GM19025 (cell line): Measurements from ENCODE around the gene SPRR3.
A peak's percentile ranks its signal among the peaks of the same experiment; 100 is the strongest.

ENCODE experiments used
- ATAC-seq: cut with Tn5 transposase; IDR thresholded peaks from one replicate; pipeline ENCODE4 v1.9.1; 2021; ENCODE audit warnings: mild to moderate bottlenecking, low read depth, moderate library complexity; ENCODE audit not compliant: unreplicated experiment

SPRR3 gene, protein sequence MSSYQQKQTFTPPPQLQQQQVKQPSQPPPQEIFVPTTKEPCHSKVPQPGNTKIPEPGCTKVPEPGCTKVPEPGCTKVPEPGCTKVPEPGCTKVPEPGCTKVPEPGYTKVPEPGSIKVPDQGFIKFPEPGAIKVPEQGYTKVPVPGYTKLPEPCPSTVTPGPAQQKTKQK

DNA sequence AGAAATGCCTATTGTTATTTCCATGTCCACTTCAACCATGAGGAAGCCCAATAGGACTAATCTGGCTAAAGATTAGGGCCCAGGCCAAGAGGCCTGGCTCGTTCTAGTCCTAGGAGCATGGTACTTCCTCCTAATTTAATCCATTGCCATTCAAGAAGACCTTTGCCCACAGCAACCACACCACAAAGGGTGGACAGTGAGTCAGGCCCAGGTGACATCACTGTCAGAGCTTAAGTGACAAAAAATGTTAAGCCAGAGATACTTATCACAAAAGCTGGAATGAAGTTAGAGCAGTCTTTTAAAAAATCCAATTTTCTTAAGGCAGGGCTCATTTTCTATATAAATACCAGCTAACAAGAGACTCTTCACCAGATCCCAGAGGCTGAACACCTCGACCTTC is at the start of gene SPRR3:
Gene SPRR3, plus strand, starts transcription at position 368 of the 400 bp plus-strand sequence. CDS start 1,272 bp downstream, outside the sequence.
- ATAC-seq = no peak

DNA sequence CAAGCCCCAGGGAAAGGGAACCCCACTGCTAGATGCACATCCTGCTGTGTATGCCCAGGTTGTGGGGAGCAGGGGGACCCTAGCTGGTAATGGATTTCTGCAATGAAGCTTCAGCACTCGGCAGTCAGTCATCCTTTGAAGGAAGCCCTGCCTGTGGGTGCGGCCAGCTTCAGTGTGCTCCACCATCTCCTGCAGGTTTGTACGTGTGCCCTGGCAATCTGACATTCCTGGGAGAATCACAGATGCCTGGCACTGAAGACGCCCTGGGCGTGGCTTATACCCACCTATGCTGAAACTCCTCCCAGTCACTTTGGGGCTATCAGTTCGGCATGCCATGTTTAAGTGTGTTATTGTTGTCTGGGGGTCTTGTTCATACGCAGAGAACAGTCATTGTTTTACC is 47.8 kb upstream of the SPRR3 start:
- no peak for ATAC-seq

DNA sequence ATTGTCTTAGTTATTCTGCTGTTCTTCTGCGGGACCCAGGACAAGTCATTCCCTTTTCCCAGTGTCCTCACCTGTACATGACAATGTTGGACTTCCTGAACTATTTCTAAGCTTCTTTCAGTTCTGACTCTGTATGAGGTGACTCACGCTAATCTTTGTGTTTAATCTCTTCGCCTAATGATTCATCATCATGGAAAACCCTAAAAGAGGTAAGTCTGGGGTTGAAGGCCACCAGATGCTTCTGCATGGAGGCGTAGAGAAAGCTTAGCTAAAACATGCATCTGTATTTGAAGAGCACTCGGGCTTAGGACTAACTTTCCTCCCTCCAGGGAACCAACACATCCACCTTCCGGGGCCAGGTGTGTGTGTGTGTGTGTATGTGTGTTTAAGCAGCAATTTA is 47.1 kb upstream of the SPRR3 start:
- no peak for ATAC-seq

DNA sequence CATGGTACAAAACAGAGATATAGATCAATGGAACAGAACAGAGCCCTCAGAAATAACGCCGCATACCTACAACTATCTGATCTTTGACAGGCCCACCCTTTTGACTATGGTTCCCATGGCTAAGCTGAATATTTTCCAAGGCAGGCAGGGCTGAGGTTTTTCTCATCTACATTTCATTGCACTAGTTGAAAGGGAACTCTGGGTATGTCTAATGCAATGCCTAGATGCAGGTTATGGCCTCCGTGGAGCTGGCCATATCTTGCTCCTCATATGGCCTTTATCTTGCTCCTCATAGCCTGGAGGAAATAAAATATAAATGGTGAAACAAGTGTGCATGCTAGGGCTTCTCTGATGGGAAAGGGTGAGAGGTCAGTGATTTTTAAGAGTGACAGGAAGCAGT is 44.0 kb upstream of the SPRR3 start:
- no peak for ATAC-seq

DNA sequence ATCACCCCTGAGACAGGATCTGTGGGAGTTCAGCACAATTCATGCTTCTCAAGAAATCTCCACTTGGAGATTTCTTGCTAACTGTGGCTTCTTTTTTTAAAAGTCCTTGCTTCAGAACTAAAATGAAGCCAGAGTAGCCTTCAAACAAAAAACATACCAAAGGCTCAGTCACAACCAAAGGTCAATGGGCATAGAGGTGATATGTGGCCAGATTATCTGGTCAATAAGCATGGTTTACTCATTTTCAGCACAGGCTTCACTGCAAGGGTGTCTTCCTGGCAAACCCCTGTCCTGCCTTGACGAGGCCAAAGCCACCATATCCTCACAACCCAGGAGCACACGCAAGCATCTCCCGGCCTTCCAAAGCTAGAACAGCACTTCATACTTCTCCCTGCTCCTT is 42.3 kb upstream of the SPRR3 start:
- ATAC-seq = no peak

DNA sequence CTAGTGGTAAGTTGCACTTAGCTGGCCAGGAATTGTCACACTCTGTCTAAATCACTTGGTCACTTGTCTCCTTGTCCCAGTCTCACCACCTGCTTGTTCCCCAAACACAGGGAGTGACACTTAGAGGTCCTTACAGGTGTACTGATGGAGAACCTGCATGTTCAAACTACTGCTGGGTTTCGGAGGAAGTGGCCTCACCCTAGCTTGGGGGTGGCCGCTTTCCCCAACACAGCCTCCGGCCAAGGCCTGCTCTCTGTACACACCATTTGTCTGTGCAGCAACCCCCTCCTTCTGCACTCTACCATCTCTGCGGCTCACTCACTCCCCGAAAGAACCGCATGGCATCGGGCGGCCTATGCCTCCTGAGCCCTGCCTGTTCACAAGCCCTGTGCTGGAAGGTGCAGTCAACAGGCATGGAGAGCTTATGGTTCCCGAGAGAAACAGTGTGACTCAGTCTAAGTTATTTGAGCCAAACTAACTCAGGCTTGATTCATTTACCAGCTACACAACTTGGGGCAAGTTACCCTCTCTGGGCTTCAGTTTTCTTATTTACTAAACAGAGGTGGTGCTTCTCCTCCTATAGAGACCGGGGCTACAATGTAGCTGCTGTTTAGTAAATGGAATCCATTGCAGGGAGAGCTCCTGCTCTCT is 41.6 kb upstream of the SPRR3 start:
- ATAC-seq = no peak

DNA sequence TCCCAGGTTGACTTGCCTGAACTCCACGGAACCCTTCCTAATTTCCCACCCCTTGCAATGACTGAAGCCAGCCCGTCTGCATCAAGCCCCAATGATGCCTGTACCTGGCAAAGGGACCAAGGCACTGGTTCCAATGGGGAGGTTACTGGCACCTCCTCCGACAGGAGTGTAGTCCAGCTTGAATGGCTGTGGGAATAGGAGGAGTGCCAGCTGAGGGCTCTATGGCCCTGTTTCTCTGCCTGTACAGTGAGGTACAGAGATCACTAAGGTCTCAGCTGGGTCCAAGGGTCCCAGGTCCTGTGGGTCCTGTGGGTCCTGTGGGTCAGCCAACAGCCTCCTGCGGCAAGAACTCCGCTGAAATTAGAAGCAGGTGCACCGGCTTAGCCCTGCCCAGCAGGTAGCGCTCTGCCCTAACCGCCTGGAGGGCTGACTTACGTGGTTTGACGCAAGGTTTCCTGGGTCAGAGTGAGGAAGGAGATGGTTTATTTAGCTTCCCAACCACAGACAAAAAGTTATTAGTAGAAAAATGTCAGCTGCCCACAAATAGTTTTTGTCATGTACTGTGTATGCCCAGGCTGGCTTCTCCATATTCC is 41.0 kb upstream of the SPRR3 start:
- ATAC-seq = no peak

DNA sequence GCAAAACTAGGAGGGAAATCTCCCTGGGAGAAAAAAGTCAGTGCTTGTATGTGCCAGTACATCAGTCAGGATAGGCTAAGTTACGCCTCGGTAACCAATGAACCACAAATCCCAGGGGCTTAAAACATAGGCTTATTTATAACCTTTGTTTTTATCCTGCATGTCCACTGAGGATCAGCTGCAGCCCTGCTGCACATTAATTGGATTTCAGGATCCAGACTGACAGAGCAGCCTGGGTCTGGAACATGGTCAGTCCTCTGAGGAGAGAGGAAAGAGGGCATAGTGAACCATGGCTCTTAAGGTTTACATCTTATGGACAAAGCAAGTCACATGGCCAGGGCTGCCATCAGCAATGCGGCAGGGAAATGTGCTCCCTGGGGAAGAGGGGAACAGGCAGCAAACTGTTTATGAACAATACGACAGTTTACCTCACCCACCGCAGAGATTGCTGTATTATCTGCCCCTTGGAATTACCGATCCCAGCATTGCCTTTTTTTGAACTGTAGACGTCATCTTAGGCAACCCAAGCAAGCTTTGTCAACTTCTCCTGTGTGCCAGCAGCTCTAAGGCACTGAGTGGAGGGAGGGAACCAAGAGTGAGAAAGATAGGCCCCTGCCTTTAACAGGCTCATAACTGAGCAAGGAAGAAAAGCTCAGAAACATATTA is 40.2 kb upstream of the SPRR3 start:
- no peak for ATAC-seq

DNA sequence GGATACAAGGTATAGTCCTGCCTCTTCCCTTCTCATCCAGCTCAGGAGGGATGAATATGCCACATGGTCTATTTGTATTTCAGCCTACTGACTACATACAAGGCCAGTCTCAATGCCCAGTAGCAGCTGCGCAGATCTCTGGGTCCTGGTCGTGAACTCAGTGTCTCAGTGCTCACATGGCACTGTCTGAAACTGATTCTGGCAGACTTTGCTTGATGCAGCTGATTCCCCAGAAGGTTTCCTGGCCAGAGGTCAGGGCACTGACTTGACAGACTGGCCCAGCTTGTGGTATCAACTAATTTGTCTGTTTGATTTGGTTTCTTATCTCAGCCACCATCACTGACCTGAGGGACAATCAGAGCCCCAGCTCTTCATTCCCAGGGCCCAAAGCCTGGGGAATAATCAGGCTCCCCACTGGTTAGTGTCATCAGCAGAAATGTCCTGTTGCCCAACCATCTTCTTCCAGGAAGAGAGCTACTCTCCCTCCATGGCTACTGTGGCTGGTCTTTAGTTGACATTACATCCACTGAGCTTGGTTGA is 38.6 kb upstream of the SPRR3 start:
- ATAC-seq = no peak

DNA sequence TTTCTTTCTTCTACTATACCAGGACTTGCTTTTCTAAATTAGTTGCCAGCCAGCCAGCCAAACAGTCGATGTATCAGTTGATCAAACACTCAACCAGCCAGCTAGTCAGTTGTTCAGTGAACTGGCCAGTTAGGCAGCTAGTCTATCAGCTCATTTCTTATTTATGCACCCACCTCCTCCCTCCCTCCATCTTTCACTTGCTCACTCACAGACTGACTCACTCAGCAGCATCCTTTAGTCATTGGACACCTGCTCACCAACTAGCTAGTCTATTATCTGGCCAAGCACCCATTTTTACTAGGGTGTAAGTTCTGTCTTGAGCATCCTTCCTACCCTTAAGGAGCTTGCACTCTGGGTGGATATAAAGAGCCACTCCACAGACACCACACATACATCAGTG is 37.0 kb upstream of the SPRR3 start:
- ATAC-seq = no peak

DNA sequence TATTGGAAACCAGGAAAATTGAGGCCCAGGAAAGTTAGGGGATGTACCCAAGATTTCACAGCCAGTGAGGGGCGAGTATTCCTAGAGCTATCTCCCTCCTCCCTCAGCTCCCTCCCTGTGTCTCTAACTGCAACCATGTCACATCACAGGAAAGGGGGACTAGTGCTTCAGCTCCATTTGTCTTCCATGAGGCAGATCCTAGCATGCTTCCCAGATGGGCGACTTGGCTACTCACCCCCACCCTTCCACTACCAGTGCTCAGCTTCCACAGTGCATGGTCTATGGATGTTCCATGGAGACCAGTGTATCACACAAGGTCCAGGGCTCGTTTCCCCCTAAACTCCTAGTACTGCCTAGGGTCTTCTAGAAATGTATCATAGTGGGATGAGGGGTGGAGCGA is 35.7 kb upstream of the SPRR3 start:
- ATAC-seq = no peak

DNA sequence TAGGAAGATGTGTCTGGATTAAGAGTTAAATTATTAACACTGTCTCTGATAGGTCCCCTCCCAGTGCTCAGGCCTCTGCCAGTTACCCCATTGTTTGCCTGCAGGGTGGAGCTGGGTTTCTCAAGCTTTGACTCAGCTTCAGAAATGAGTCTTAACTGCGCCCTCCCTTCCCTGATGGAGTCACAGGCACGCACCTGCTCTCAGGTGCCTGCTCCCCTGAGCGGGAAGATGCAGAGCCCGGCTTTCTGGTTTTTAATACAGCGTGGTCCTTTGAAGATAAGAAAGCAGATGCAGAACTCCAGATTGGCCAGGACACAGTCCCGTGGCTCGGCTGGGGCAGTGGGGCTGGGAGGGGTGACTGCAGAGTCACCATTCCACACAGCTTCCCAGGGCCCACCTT is 34.3 kb upstream of the SPRR3 start:
- ATAC-seq = no peak

DNA sequence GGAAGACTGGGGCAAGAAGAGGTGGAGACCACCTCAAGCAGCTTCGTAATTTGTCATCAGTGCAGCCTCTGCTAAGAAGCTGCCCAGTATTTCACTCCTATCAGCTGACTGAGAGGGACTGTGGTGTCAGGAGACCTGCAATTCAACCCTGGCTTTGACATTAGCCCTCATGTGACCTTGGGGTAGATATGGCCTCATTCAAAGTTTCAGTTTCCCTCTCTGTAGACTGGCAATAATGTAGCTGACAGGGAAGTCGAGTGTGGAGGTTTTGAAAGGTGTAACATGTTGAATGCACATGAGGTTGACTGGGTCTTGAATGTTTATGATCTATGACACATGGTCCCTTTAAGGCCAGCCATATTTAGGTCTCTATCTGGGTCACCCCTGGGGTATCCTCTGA is 33.3 kb upstream of the SPRR3 start:
- peak; percentile 94 for ATAC-seq

DNA sequence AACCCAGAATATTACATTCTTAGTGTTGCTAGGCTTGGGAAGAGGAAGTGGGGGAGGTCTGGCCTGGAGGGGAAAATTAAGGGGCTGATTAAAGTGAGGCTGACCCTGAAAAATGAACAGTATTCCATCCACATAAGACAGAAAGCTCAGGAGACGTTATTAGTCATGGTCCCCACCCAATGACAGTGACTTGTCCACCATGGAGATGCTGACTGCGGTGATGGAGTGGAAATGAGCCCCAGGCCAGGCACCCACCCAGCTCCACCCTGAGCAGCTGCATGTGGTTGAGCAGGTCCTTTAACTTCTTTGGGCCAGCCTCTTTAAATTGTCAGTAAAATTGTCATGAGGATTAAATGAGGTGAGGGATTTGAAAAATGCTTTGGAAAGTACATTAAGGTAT is 32.5 kb upstream of the SPRR3 start:
- ATAC-seq = no peak

DNA sequence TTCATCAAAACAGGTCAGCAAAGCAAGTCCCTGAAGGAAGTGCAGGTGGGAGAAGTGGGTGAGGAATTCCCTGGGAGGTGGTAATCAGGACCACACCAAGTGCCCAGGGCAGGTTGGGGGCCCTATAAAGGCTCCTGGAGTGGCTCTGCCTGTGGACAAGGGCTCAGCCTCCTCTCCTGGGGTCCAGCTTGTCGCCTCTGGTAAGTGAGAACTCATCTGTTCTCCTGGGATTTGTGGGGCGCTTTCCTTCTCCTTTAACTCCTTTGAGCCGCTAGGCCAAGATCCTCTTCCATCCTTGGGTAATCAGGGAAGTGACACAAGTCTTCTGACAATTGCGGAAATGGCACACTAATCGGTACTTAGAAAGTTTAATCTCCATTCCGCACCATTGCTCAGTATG is 31.1 kb upstream of the SPRR3 start, which contains the start of gene SPRR4:
Gene SPRR4, plus strand, starts transcription at position 154 of the 400 bp plus-strand sequence. CDS start 1,243 bp downstream, outside the sequence.
- no peak for ATAC-seq

DNA sequence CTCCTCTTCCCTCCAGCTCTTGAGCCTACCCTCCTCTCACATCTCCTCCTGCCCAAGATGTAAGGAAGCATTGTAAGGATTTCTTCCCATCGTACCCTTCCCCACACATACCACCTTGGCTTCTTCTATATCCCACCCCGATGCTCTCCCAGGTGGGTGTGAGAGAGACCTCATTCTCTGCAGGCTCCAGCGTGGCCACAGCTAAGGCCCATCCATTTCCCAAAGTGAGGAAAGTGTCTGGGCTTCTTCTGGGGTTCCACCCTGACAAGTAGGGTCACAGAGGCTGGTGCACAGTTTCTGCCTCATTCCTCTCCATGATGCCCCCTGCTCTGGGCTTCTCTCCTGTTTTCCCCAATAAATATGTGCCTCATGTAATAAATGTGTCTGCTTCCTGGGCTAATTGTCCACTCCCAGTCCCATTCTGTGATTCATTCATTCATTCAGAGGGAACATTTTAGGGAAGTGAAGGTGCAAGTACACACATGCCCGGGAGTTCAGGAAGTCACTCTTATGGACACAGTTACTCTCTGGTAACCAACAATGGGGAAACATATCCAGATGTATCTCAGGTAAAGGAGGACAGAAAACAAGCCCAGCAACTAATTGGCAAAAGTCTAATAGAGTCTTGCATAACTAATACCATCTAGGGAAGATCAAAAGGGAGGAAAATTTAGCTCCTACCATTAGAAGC is 29.2 kb upstream of the SPRR3 start:
- no peak for ATAC-seq

DNA sequence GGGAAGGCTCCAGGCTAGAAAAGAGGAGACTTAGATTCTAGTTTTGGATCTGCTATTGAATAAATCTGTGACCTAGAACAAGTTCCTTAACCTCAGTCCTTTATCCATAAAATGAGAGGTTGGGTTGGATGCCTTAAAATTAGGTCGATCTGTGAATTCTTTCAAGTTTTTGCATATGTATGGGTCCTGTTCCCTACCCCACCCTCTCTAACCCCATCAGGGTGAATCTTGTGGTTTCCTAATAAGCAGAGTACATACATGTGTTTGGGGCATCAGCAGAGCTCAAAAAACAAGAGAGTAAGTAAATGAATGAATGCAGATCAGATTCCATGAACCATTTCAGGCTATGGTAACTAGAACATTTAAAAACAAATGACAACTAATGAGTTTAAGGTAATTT is 24.9 kb upstream of the SPRR3 start:
- no peak for ATAC-seq

DNA sequence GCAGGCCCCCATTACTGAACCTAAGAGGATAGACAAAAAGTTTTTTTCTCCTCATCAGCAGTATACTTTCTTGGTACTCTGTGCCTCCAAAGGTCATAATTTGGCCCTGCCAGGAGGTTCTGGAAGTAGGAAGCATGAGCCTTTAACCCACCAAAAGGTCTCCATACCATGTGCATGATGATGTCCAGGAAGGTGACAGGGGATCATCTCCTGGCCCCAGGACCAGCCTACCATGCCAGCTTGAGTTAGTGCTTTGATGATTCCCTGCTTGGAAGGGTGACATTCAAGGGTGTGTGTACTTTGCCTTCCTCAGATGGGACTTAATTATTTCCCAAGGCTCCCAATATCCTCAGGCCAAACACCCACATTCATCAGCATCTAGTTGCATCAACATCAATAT is 23.9 kb upstream of the SPRR3 start:
- ATAC-seq = no peak

DNA sequence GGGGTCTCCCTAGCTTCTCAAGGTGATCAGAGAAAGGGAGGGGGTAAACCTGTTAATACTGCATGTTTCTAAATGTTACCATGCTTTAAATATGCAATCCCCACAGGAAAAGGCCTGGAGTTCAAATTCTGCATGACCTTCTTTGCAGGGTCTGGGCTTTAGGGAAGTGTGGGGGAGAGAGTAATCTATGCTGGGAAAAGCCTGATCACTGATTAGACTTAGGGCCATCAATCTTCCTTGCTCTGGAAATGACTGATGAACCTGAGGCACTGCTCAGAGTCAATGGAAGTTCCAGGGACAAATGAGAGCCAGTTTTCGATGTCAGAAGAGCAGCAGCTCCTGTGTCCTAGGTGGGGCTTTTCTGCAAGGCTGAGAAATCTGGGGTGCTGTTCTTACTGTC is 20.9 kb upstream of the SPRR3 start:
- ATAC-seq = no peak

DNA sequence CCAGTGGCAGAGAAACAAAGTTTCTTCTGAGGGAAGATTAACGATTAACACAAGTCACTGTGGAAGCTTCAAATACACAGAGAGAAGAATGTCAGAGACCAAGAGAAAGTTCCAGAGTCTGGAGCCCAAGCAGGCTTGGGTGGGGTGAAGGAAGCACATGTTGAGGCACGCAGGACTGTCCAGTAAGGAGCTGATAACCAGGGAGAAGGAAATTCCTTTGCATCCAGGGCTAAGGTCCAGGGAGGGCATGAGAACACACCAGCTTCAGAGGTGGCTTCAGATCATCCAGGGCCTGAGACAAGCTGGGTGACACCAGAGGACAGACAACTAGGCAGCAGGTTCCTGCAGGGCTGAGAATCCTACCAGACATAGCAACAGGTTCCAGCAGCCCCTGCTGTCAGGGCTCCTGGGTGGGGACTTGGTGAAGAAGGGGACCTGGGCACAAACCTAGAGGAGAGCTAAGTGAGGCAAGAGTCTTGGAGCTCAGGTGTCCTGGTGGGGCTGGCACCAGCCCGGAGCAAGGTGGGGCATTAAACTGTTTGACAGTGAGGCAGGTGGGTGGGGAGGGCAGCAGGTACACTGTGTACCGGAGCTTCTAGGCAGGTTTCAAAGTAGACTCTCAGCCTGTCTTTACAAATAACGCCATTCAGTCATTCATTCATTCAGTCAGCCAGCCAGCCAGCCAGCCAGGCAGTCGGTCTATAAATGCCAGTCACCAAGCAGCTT is 20.2 kb upstream of the SPRR3 start:
- ATAC-seq = no peak
